IMR-90 (cell line): ENCODE measurements around the gene DUSP2. TPM values are rescaled to one million over a fixed set of nuclear protein-coding genes. Genes with fewer than 3 reads are reported as not detected.

Experiments used
- ATAC-seq: fragments of 200-7000 bp; cut with Tn5 transposase; 2 replicates; pipeline ENCODE4 v1.9.1; 2020; ENCODE audit warnings: low read depth, mild to moderate bottlenecking, moderate library complexity
- BruUV-seq: library from RNA; stranded (reverse); fragments of 400-500 nt; replicated peaks from 2 replicates; lab custom pipeline; 2021; lab: Mats Ljungman, UMichigan
- CTCF ChIA-PET: fragments of 300-600 bp; formaldehyde crosslinking; extraction: SDS; loops from one replicate; lab custom pipeline; 2021; ENCODE audit warnings: antibody characterized with exemption; lab: Yijun Ruan, JAX
- POLR2A ChIA-PET: fragments of 300-600 bp; sonication (Branson Sonifier 250); formaldehyde crosslinking; loops from one replicate; lab custom pipeline; 2022; ENCODE audit warnings: antibody characterized with exemption; ENCODE audit not compliant: unreplicated experiment; lab: Charles Lee
- DNase-seq: peaks from one replicate; pipeline ENCODE4 v3.0.0; 2013
- H2AFZ ChIP-seq: replicated peaks from 2 replicates; pipeline ENCODE3; 2013; ENCODE audit warnings: low read length, mild to moderate bottlenecking; ENCODE audit not compliant: poor library complexity
- H2AK5ac ChIP-seq: 2 replicates; pipeline ENCODE4 v1.6.1; 2013; ENCODE audit warnings: low read depth, low read length, inconsistent platforms
- H2AK9ac ChIP-seq: replicated peaks from 2 replicates; pipeline ENCODE3; 2013; ENCODE audit warnings: mild to moderate bottlenecking, low read depth, low read length, moderate library complexity; ENCODE audit not compliant: poor library complexity
- H2BK120ac ChIP-seq: 2 replicates; pipeline ENCODE4 v1.6.1; 2013; ENCODE audit warnings: low read depth, low read length, inconsistent platforms
- H2BK15ac ChIP-seq: 3 replicates; pipeline ENCODE4 v1.6.1; 2013; ENCODE audit warnings: low read depth, low read length, inconsistent platforms
- H2BK20ac ChIP-seq: 2 replicates; pipeline ENCODE4 v1.6.1; 2013; ENCODE audit warnings: low read depth, mild to moderate bottlenecking, inconsistent platforms, low read length, moderate library complexity
- H2BK5ac ChIP-seq: 2 replicates; pipeline ENCODE4 v1.6.1; 2013; ENCODE audit warnings: mild to moderate bottlenecking, low read depth, low read length, inconsistent platforms; ENCODE audit not compliant: poor library complexity, severe bottlenecking
- H3K14ac ChIP-seq: replicated peaks from 2 replicates; pipeline ENCODE4 v1.6.1; 2013; ENCODE audit warnings: low read depth, low read length, inconsistent platforms
- H3K18ac ChIP-seq: 2 replicates; pipeline ENCODE4 v1.6.1; 2013; ENCODE audit warnings: low read depth, low read length, control low read depth
- H3K23ac ChIP-seq: 2 replicates; pipeline ENCODE4 v1.6.1; 2013; ENCODE audit warnings: low read depth, low read length, inconsistent platforms
- H3K27ac ChIP-seq: 2 replicates; pipeline ENCODE4 v1.5.1; 2013; ENCODE audit warnings: mild to moderate bottlenecking, control low read depth, low read length; ENCODE audit not compliant: insufficient read depth
- H3K27me3 ChIP-seq: 2 replicates; pipeline ENCODE4 v1.6.1; 2013; ENCODE audit warnings: low read length; ENCODE audit not compliant: control insufficient read depth, insufficient read depth
- H3K36me3 ChIP-seq: 2 replicates; pipeline ENCODE4 v1.6.1; 2013; ENCODE audit warnings: low read length, mixed read lengths; ENCODE audit not compliant: control insufficient read depth, insufficient read depth
- H3K4ac ChIP-seq: 2 replicates; pipeline ENCODE4 v1.6.1; 2013; ENCODE audit warnings: low read depth, low read length, inconsistent platforms
- H3K4me1 ChIP-seq: 2 replicates; pipeline ENCODE4 v1.6.1; 2013; ENCODE audit warnings: low read length, mixed read lengths; ENCODE audit not compliant: control insufficient read depth, insufficient read depth
- H3K4me2 ChIP-seq: 2 replicates; pipeline ENCODE4 v1.6.1; 2013; ENCODE audit warnings: low read depth, mild to moderate bottlenecking, control low read depth, low read length, moderate library complexity
- H3K4me3 ChIP-seq: 2 replicates; pipeline ENCODE4 v1.5.1; 2013; ENCODE audit warnings: low read depth, mild to moderate bottlenecking, control low read depth, low read length, moderate library complexity; ENCODE audit not compliant: insufficient read depth
- H3K56ac ChIP-seq: 2 replicates; pipeline ENCODE4 v1.6.1; 2013; ENCODE audit warnings: low read length, inconsistent platforms; ENCODE audit not compliant: insufficient read depth; ENCODE audit errors: extremely low read depth
- H3K79me1 ChIP-seq, 2 experiments: 2 replicates each; pipeline ENCODE4 v1.6.1; 2013; ENCODE audit warnings: low read length in 2 of 2, inconsistent platforms in 1 of 2, low read depth in 1 of 2
- H3K9ac ChIP-seq: 2 replicates; pipeline ENCODE4 v1.6.1; 2013; ENCODE audit warnings: low read depth, low read length, control low read depth
- H3K9me1 ChIP-seq: 2 replicates; pipeline ENCODE4 v1.6.1; 2013; ENCODE audit warnings: low read length, inconsistent platforms; ENCODE audit not compliant: insufficient read depth
- H3K9me3 ChIP-seq: 2 replicates; pipeline ENCODE4 v1.6.1; 2013; ENCODE audit warnings: low read length; ENCODE audit not compliant: control insufficient read depth, insufficient read depth
- H4K20me1 ChIP-seq: 2 replicates; pipeline ENCODE4 v1.6.1; 2013; ENCODE audit warnings: low read length, inconsistent platforms; ENCODE audit not compliant: insufficient read depth
- H4K5ac ChIP-seq: 2 replicates; pipeline ENCODE4 v1.6.1; 2013; ENCODE audit warnings: mild to moderate bottlenecking, low read depth, low read length, control low read depth
- H4K8ac ChIP-seq, 2 experiments: 2 replicates each; pipeline ENCODE4 v1.6.1; 2013; ENCODE audit warnings: low read depth in 2 of 2, low read length in 2 of 2, control low read depth in 1 of 2, inconsistent platforms in 1 of 2
- H4K91ac ChIP-seq: 2 replicates; pipeline ENCODE4 v1.6.1; 2013; ENCODE audit warnings: low read depth, low read length, inconsistent platforms; ENCODE audit not compliant: insufficient read depth
- FOS ChIP-seq: fragments of 150-350 bp; IDR thresholded peaks from 2 replicates; pipeline ENCODE4 v1.6.1; 2016; ENCODE audit warnings: low read depth, low read length
- POLR2A ChIP-seq: IDR thresholded peaks from 2 replicates; pipeline ENCODE4 v1.6.1; 2012; ENCODE audit warnings: mild to moderate bottlenecking, low read depth, low read length
- RCOR1 ChIP-seq: IDR thresholded peaks from 2 replicates; pipeline ENCODE4 v1.6.1; 2012; ENCODE audit warnings: mild to moderate bottlenecking, low read length, improper control_type of control experiment; ENCODE audit not compliant: insufficient replicate concordance
- RFX5 ChIP-seq: IDR thresholded peaks from 2 replicates; pipeline ENCODE4 v1.8.0; 2012; ENCODE audit warnings: low read depth, mild to moderate bottlenecking, low read length, moderate library complexity
- WGBS, 2 experiments: methylation state at CpG; one replicate each; pipeline versions ENCODE4 v1.1.5 to v1.1.7; 2013; ENCODE audit warnings: missing lambda C conversion rate in 2 of 2; ENCODE audit not compliant: insufficient read length in 1 of 2; ENCODE audit errors: extremely low coverage in 2 of 2; 5-methylcytosine and 5-hydroxymethylcytosine counted together
- dilution Hi-C: fragments of 300-500 bp; cut with HindIII; formaldehyde crosslinking; loops from one replicate; pipeline ENCODE4 v1.14.3; 2018; ENCODE audit warnings: low sequenced_read_pairs; ENCODE audit not compliant: unreplicated experiment
- in situ Hi-C: fragments of 300-500 bp; cut with MboI; formaldehyde crosslinking; loops from 3 replicates; pipeline ENCODE4 v1.14.3; 2019; ENCODE audit warnings: low sequenced_read_pairs, inconsistent platforms, mixed read lengths
- intact Hi-C: fragments of 100-400 bp; cut with micrococcal nuclease; formaldehyde crosslinking; loops from 2 replicates; pipeline ENCODE4 v1.10.0; 2022
- polyA plus RNA-seq, 3 experiments: library from polyadenylated mRNA; depleted of rRNA; stranded (reverse); fragments of >200 nt; gene quantifications; 2 replicates each; pipeline ENCODE4 v1.2.3, GENCODE V29; 2012; ENCODE audit warnings: low replicate concordance in 1 of 3
- total RNA-seq: library from RNA; depleted of rRNA; stranded (reverse); fragments of >200 nt; gene quantifications from 2 replicates; pipeline ENCODE4 v1.2.3, GENCODE V29; 2012
- TF ChIP-seq, protein P1 (sequence below): fragments of 150-350 bp; IDR thresholded peaks from 2 replicates; pipeline ENCODE4 v1.6.1; 2016; ENCODE audit warnings: low read depth, mild to moderate bottlenecking, low read length, moderate library complexity, borderline replicate concordance

DUSP2 gene
- total and polyA plus RNA-seq, 2 of the 4 experiments (the other 2 are of a cell fraction), result 1.8 to 3.8 TPM

GRCh38 chr2:96145848-96146152 lies 560 bp upstream of the DUSP2 start:
- Histone ChIP-seq H3K79me1 (peaks cover 0 to 4% of the 10 kb centered on the region in 2 experiments; a peak in 1 of 4 replicates), H4K20me1 (no peaks in the 10 kb centered on the region; the same call in 1 of the 2 replicates), H3K27ac (no peak overlapping the region), H4K91ac (no peak overlapping the region), H2AFZ (peak overlapping the region; percentile 18), H3K9me3 (no peaks in the 10 kb centered on the region), H2BK5ac (no peak overlapping the region), H3K9me1 (no peaks in the 10 kb centered on the region), H4K8ac (no peak overlapping the region), H2BK15ac (no peak overlapping the region), H3K9ac (no peak overlapping the region), H4K5ac (no peak overlapping the region), H3K4ac (no peak overlapping the region; the same call in 1 of the 2 replicates), H3K4me1 (peaks cover 5% of the 10 kb centered on the region; the same call in 1 of the 2 replicates), H3K14ac (no peak overlapping the region), H2AK9ac (peak overlapping the region; percentile 23), H3K4me3 (no peak overlapping the region), H3K36me3 (no peaks in the 10 kb centered on the region), H2BK120ac (no peak overlapping the region), H3K23ac (no peak overlapping the region), H2AK5ac (0 out of 2 replicates have a peak overlapping the region, but pooled peaks have one; percentile 52), H3K27me3 (no peaks in the 10 kb centered on the region), H2BK20ac (no peak overlapping the region), H3K4me2 (no peak overlapping the region), H3K56ac (no peak overlapping the region), H3K18ac (no peak overlapping the region)
- dilution Hi-C loops, result no loop called here
- no peak for TF ChIP-seq RCOR1
- no peak for TF ChIP-seq FOS
- TF ChIP-seq, protein P1, sequence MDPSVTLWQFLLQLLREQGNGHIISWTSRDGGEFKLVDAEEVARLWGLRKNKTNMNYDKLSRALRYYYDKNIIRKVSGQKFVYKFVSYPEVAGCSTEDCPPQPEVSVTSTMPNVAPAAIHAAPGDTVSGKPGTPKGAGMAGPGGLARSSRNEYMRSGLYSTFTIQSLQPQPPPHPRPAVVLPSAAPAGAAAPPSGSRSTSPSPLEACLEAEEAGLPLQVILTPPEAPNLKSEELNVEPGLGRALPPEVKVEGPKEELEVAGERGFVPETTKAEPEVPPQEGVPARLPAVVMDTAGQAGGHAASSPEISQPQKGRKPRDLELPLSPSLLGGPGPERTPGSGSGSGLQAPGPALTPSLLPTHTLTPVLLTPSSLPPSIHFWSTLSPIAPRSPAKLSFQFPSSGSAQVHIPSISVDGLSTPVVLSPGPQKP, result no peak
- TF ChIP-seq POLR2A, result no peak
- no peak for TF ChIP-seq RFX5
- in situ Hi-C loops, result no loop called here
- no peak for DNase-seq
- no CpG with 5 or more reads among the region's 3 CpGs for WGBS, 2 experiments
- no TSS peak for BruUV-seq
- intact Hi-C loops, result loop anchor here (5.0 kb wide), 1 partner anchor 62 kb away; the partner anchor contains the start of gene STARD7
- POLR2A ChIA-PET, result no interaction called here
- no peak for ATAC-seq
- CTCF ChIA-PET, result no interaction called here
